Measurements from ENCODE around the gene ATP2C2.

GRCh38 chr16:84368308-84368996, at the start of gene ATP2C2:
- no peak for TF ChIP-seq POLR2A (IDR thresholded peaks at IDR 0.05; ENCODE audit: low read length)
- TF ChIP-seq GATA1 (IDR thresholded peaks at IDR 0.05; ENCODE audit: low read depth, low read length), result no peak
